Activated B cell treated with CpG ODN at 0.5 μM for 24 hours (primary cell): Measurements from ENCODE around the gene PCGF1. TPM values are rescaled to one million over a fixed set of nuclear protein-coding genes. Genes with fewer than 3 reads are reported as not detected.
"Not testable (repeated sequence)": the region's sequence is repeated elsewhere in the genome, so short reads cannot be mapped to it uniquely, and the experiment has no call there.

ENCODE experiments used
- ATAC-seq: fragments of 200-7000 bp; cut with Tn5 transposase; one replicate; pipeline ENCODE4 v1.10.0; 2021; ENCODE audit warnings: low read depth, mild to moderate bottlenecking, moderate library complexity
- CTCF ChIA-PET: fragments of 350-600 bp; sonication (Branson Sonifier 250); formaldehyde crosslinking; loops from one replicate; lab custom pipeline; 2021; ENCODE audit warnings: antibody characterized with exemption; lab: Charles Lee
- POLR2A ChIA-PET: fragments of 350-600 bp; sonication (Branson Sonifier 250); formaldehyde crosslinking; loops from one replicate; lab custom pipeline; 2021; ENCODE audit warnings: antibody characterized with exemption; lab: Charles Lee
- DNase-seq: peaks from one replicate; pipeline ENCODE4 v3.0.0; 2022
- H3K27ac Mint-ChIP-seq: one replicate; pipeline ENCODE4 v1.8.0; 2020; ENCODE audit warnings: mixed read lengths
- H3K27me3 Mint-ChIP-seq: one replicate; pipeline ENCODE4 v1.8.0; 2021; ENCODE audit warnings: mixed read lengths
- H3K36me3 Mint-ChIP-seq: one replicate; pipeline ENCODE4 v1.8.0; 2021; ENCODE audit warnings: low read depth, mixed read lengths
- H3K4me1 Mint-ChIP-seq: one replicate; pipeline ENCODE4 v1.8.0; 2021; ENCODE audit warnings: mixed read lengths
- H3K4me3 Mint-ChIP-seq: one replicate; pipeline ENCODE4 v1.8.0; 2020; ENCODE audit warnings: mild to moderate bottlenecking, mixed read lengths
- H3K9me3 Mint-ChIP-seq: one replicate; pipeline ENCODE4 v1.8.0; 2020; ENCODE audit warnings: mixed read lengths
- intact Hi-C: fragments of 100-400 bp; cut with micrococcal nuclease; formaldehyde crosslinking; loops from one replicate; pipeline ENCODE4 v1.15.1; 2024
- total RNA-seq: library from RNA; stranded (reverse); gene quantifications from 2 replicates; pipeline ENCODE4 v1.2.3, GENCODE V29; 2022
- TF ChIP-seq, protein P1 (sequence below): fragments of 200-600 bp; IDR thresholded peaks from one replicate; pipeline ENCODE4 v1.8.0; 2022; ENCODE audit warnings: antibody characterized with exemption, mild to moderate bottlenecking

PCGF1 gene
- total RNA-seq, 1 donor from 2014 or later, result 34.7 TPM

DNA sequence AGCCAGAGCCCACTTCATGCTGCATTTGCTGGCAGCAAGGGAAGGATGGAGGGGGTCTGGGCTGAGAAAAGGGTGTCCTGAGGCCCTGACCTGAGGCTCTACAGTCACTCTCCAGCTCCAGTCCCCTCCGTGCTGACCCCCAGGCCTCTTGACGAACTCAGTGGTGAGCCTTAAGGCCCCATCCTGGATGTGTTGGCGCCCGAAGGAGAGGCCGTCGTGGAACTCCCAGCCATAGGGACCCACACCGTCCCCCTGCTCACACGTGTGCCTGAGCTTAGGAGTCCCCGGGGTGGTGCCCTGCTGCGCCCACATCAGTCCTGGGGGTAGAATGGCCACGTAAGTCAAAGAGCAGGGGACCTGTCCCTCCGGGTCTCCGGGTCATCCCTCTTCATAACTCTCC, 43.1 kb downstream of the PCGF1 start:
- Mint-ChIP-seq H3K9me3 (no peaks in the 10 kb centered on the region), H3K36me3 (peaks cover 34% of the 10 kb centered on the region), H3K4me3 (peak overlapping the region; percentile 98), H3K27ac (peak overlapping the region; percentile 18), H3K27me3 (no peaks in the 10 kb centered on the region), H3K4me1 (peaks cover 33% of the 10 kb centered on the region)
- POLR2A ChIA-PET, result interaction anchor here (0.7 to 5.9 kb wide), 5 partner anchors 8 to 50 kb away, joined by 3 to 62 read pairs (median 6); partner anchors contain the start of genes C2orf81, INO80B, LBX2 and TLX2
- TF ChIP-seq, protein P1, sequence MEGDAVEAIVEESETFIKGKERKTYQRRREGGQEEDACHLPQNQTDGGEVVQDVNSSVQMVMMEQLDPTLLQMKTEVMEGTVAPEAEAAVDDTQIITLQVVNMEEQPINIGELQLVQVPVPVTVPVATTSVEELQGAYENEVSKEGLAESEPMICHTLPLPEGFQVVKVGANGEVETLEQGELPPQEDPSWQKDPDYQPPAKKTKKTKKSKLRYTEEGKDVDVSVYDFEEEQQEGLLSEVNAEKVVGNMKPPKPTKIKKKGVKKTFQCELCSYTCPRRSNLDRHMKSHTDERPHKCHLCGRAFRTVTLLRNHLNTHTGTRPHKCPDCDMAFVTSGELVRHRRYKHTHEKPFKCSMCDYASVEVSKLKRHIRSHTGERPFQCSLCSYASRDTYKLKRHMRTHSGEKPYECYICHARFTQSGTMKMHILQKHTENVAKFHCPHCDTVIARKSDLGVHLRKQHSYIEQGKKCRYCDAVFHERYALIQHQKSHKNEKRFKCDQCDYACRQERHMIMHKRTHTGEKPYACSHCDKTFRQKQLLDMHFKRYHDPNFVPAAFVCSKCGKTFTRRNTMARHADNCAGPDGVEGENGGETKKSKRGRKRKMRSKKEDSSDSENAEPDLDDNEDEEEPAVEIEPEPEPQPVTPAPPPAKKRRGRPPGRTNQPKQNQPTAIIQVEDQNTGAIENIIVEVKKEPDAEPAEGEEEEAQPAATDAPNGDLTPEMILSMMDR, result no peak
- ATAC-seq (no peak), DNase-seq (no peak)
- CTCF ChIA-PET, result interaction anchor here (0.6 kb wide), 1 partner anchor 64 kb away, joined by 3 read pairs; no protein-coding TSS in a partner anchor
- intact Hi-C loops, result loop anchor here (1.0 kb wide), 1 partner anchor 8 kb away; the partner anchor contains the start of gene MRPL53

DNA sequence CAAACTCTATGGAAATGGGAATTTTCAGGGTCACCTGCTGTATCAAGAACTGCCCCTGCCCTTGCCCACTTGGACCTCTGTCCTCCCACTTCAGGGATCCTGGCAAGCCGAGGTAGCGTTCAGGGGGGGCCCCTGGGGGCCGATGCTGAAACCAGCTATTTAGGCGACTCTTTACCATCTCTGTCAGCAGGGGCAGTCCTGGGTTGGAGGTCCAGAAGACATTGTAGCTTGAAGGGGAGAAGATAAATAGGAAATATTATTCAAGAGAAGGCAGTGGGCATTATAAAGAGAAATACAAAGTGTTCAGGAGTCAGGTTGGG, 44.7 kb downstream of the PCGF1 start:
- no peaks in the 10 kb centered on the region for H3K9me3 Mint-ChIP-seq
- intact Hi-C loops, result no loop called here
- ChIA-PET POLR2A (interaction anchor here (1.9 to 10.0 kb wide), 2 partner anchors 10 to 20 kb away, joined by 8 to 127 read pairs; partner anchors contain the start of genes CCDC142, MRPL53 and TTC31), CTCF (no interaction called here)
- DNase-seq (no peak), ATAC-seq (no peak)
- H3K36me3 Mint-ChIP-seq, result peaks cover 42% of the 10 kb centered on the region
- no peak overlapping the region for H3K27ac Mint-ChIP-seq
- H3K27me3 Mint-ChIP-seq, result no peaks in the 10 kb centered on the region
- TF ChIP-seq, protein P1, result no peak
- H3K4me1 Mint-ChIP-seq, result peaks cover 48% of the 10 kb centered on the region
- H3K4me3 Mint-ChIP-seq, result no peak overlapping the region

DNA sequence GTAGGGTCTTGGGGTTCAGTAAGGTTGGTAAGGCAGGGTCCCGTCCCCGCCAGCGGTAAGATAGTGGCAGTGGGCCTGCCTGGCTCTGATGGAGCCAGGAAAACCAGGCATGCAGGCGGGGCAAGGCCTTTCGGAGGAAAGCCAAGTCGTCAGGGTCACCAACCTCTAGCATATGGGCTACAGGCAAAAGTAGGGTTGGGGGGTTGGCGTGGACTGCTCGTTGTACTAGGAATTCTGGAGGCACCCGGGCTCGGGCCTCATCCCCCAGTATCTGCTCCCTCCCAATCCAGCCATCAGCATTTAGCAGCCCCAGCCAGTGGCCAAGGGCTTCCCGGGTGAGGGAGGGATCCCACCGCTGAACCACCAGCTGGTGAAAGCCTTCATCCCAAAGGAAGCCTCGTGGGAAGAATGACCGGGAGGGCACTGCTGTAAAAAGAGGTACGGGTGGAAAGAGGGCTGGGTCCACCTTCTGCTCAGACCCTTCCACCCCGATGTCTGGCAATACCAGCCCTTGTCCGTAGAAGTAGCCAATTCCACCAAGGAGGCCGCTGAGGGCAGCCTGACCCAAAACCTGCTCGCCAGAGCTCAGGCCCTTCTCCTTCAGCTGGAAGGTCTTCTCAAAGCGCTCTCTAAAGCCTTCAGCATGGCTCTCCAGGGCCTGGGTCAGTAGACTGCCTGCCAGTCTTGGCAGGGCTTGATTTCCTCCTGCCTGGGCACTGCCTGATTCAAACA, 45.3 kb downstream of the PCGF1 start:
- Mint-ChIP-seq H3K27me3 (no peaks in the 10 kb centered on the region), H3K4me3 (no peak overlapping the region), H3K36me3 (peaks cover 45% of the 10 kb centered on the region), H3K9me3 (no peaks in the 10 kb centered on the region), H3K27ac (peak overlapping the region; percentile 46), H3K4me1 (peaks cover 51% of the 10 kb centered on the region)
- DNase-seq, result no peak
- ChIA-PET POLR2A (interaction anchor here (1.9 to 10.0 kb wide), 2 partner anchors 11 to 20 kb away, joined by 8 to 127 read pairs; partner anchors contain the start of genes CCDC142, MRPL53 and TTC31), CTCF (no interaction called here)
- no peak for ATAC-seq
- intact Hi-C loops, result no loop called here
- TF ChIP-seq, protein P1, result no peak

DNA sequence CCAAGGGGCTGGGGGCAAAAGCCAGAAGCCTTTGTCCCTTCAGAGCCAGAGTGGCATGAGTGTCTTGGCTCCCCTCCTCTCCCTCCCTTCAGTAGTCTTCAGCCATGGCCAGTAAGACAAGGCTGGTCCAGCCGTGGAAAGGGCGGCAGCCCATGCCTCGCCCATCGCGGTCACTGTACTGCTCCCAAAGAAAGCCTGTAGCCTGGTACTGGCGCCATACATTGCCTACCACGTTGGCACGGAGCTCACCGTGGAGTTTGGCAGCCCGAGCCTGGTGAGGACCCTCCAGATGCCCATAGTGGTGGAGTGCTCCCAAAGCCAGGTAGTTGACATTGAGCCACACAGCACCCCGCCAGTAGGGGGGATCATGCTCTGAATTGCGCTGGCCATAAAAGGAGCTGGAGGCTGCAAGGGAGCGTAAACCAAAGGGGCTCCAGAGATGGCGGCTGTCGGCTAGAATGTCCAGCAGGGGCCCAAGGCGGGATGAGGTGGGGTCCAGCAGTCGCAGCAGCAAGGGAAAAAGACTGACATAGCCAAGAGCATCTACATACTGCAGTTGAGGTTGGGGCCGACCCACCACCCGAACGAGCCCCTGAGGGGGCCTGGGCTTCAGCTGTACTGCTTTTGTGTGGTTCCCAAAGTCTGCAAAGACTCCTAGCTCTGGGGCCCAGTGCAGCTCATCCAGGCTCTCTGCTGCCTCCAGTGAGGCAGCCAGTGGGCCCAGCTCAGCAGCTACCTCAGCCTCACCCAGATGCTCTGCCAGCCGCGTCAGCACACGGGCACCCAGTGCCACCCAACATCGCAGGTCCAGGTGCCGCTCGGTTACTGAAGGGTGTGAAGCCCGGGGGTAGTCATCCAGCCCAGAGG, 46.1 kb downstream of the PCGF1 start:
- ATAC-seq (no peak), DNase-seq (no peak)
- no peaks in the 10 kb centered on the region for H3K9me3 Mint-ChIP-seq
- H3K27me3 Mint-ChIP-seq, result no peaks in the 10 kb centered on the region
- intact Hi-C loops, result no loop called here
- H3K36me3 Mint-ChIP-seq, result peaks cover 52% of the 10 kb centered on the region
- H3K4me3 Mint-ChIP-seq, result no peak overlapping the region
- CTCF ChIA-PET, result no interaction called here
- H3K4me1 Mint-ChIP-seq, result peaks cover 59% of the 10 kb centered on the region
- POLR2A ChIA-PET, result interaction anchor here (1.9 to 10.0 kb wide), 2 partner anchors 12 to 21 kb away, joined by 8 to 127 read pairs; partner anchors contain the start of genes CCDC142, MRPL53 and TTC31
- H3K27ac Mint-ChIP-seq, result peak overlapping the region; percentile 46
- TF ChIP-seq, protein P1, result no peak

DNA sequence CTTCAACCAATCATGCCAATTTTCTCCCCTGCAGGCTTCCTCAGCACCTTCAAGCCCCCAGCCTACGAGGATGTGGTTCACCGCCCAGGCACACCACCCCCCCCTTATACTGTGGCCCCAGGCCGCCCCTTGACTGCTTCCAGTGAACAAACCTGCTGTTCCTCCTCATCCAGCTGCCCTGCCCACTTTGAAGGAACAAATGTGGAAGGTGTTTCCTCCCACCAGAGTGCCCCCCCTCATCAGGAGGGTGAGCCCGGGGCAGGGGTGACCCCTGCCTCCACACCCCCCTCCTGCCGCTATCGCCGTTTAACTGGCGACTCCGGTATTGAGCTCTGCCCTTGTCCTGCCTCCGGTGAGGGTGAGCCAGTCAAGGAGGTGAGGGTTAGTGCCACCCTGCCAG, 47.3 kb downstream of the PCGF1 start:
- CTCF ChIA-PET, result interaction anchor here (1.2 kb wide), 1 partner anchor 23 kb away, joined by 3 read pairs; the partner anchor contains the start of genes CCDC142 and TTC31

DNA sequence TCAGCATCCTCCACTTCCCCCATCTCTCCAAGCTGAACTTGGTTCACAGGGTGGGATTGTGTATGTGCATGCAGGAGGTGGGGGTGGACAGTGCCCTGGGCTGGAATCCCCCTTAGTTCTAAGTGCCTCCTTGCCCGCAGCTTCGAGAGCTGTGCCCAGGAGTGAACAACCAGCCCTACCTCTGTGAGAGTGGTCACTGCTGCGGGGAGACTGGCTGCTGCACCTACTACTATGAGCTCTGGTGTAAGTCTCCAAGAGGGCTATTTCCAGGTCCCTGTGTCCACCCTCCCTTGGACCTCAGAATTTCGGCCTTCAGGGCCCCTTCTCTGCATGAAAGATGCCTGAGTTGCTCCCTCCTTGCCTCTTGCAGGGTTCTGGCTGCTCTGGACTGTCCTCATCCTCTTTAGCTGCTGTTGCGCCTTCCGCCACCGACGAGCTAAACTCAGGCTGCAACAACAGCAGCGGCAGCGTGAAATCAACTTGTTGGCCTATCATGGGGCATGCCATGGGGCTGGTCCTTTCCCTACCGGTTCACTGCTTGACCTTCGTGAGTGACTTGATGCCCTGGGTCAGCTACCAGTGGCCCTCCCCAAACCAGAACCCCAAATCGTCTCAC, 47.9 kb downstream of the PCGF1 start:
- DNase-seq, H3K9me3 Mint-ChIP-seq, ATAC-seq, H3K27me3 Mint-ChIP-seq: not testable (repeated sequence)
- intact Hi-C loops, result loop anchor here (5.0 kb wide), 1 partner anchor 277 kb away; no protein-coding TSS in a partner anchor
- Mint-ChIP-seq H3K4me1 (peaks cover 67% of the 10 kb centered on the region), H3K27ac (peak overlapping the region; percentile 66), H3K4me3 (peak overlapping the region; percentile 99), H3K36me3 (peaks cover 62% of the 10 kb centered on the region)
- POLR2A ChIA-PET, result interaction anchor here (0.6 to 10.0 kb wide), 9 partner anchors 8 to 281 kb away, joined by 4 to 127 read pairs (median 35); partner anchors contain the start of genes AUP1, C2orf81, CCDC142 and HTRA2
- CTCF ChIA-PET, result interaction anchor here (1.2 to 3.0 kb wide), 2 partner anchors 23 to 126 kb away, joined by 3 to 11 read pairs; partner anchors contain the start of genes CCDC142 and TTC31

More for the DNA sequence above, 47.3 kb downstream of the PCGF1 start:
- DNase-seq, H3K9me3 Mint-ChIP-seq, H3K27ac Mint-ChIP-seq, H3K27me3 Mint-ChIP-seq, ATAC-seq, intact Hi-C loops: not testable (repeated sequence)
- POLR2A ChIA-PET, result interaction anchor here (10.0 kb wide), 1 partner anchor 13 kb away, joined by 127 read pairs; the partner anchor contains the start of gene MRPL53
- H3K4me3 Mint-ChIP-seq, result peak overlapping the region; percentile 35
- peaks cover 62% of the 10 kb centered on the region for H3K4me1 Mint-ChIP-seq
- H3K36me3 Mint-ChIP-seq, result peaks cover 58% of the 10 kb centered on the region
